NOMO-1 (cell line): ENCODE results near the gene NNMT.

ENCODE experiments used
- DNase-seq, 2 experiments: peaks; one replicate each; lab custom pipeline; 2025; ENCODE audit not compliant: unreplicated experiment in 2 of 2; lab: John Stamatoyannopoulos, UW

Gene NNMT

DNA sequence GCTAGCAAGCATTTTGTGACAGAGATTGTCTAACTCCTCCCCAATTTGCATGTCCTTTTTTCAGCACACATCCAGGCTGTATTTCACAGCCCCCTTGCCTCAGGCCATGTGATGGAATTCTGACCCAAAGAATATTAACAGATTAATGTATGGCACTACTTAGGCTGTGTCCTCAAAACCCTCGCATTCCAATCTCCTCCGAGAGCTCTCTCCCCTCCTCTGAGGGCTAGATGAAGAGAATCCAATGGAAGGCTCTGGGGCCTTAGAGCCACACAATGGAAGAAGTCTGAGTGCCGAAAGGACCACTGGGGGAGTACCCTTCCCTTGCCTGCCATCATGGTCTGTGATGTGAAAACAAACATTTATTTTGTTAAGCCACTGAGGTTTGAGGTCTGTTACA is 13.7 kb upstream of the NNMT start:
- DNase-seq: no peak

DNA sequence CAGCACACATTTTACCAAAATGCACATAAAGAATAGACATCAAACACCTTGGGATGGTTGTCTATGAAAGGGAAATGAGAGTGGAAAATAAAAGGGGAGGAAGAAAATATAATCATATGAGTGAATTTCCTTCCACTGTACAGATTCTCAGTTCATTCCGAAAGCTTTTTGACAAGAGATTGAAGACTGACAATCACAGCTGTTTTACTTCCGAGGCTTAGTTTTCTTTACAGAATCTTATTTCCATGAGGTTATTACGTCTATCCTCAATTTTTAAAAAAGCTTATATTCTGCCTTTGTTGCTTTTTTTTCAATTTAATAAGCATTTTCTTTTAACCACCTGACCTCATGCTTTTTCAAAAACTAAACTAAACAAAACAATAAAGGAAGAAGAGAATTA is 12.8 kb upstream of the NNMT start:
- no peak for DNase-seq

DNA sequence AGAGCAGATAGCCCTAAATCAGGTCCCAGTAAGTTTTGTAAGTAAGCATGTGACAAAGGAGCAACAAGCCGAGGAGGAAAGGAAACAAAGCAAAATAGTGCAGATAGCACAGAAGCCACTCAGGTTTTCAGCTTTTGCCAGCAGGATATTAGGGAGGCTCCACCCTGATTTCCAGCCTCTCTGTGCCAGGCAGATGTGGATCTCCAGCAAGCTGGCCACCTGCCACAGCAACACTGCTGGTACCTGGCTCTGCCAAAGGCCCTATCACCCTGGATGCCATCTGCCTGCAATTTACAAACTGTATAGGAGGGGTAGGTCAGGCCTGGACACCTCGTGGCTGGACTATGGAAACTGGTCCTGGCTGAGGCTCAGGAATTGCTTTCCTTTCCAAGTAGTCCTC is 12.2 kb upstream of the NNMT start:
- no peak for DNase-seq

DNA sequence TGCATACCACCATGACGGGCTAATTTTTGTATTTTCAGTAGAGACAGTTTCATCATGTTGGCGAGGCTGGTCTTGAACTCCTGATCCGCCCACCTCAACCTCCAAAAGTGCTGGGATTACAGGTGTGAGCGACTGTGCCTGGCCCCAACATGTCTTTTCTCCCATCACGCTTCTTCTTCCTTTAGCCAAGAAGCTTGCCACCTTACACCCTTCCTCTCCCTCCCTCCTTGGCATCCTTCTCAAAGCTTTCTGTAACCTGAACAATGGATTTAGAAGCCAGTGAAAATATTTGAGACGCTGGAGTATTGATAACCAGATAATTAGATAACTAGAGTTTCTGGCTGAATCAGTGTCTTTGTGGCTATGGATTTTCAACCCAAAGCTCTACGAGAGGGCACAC is 11.3 kb upstream of the NNMT start:
- no peak for DNase-seq

DNA sequence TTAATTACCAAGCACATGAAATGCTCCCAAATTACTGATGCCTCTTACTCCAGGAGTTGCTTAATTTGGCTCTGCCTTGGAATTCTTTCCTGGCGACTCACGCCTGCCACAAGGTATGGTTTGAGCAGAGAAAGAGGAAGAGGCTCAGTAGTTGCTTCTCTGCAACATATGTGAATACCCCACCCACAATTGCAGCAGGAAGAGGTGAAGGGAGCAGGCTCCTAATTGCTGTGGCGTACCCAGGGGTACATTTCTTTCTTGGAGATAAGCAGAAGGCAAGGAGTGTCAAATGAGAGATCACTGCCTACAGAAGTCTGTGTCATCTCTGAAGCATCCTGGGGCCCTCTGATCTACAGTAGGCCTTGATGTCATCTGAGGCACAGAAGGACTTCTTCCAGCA is 10.6 kb upstream of the NNMT start:
- DNase-seq: no peak

DNA sequence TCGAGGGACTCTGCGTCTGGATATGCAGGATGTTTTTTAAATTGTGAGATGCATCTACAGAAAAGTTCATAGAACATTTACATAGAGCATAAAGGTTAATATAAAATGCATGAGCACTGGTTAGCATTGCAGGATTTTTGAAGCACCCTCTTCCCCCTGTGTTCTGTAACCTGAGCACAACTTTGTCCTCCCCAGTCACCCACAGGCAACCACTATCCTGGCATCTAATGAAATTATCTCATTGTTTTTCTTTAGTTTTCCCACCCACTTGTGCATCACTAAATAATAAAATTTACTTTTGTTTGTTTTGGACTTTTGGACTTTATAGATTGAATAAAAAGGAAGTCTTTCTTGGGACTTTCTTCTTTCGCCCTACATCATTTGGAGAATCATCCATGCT is 10.0 kb upstream of the NNMT start:
- DNase-seq: no peak

DNA sequence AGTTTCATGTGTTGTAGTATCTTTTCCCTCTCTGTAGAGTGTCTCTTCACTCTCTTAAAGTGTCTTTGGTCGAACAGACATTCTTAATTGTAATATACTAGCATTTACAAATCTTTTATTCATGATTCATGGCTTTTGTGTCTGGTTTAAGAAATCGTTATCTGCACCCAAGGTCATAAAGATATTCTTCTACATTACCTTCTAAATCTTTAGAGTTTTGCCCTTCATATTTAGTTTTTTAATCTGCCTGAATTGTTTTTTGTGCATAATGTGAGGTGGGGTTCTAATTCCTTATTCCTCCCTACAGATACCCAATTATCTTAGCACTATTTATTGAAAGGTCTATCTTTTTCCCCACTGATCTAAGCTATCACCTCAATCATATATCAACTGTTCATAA is 9.0 kb upstream of the NNMT start:
- no peak for DNase-seq

DNA sequence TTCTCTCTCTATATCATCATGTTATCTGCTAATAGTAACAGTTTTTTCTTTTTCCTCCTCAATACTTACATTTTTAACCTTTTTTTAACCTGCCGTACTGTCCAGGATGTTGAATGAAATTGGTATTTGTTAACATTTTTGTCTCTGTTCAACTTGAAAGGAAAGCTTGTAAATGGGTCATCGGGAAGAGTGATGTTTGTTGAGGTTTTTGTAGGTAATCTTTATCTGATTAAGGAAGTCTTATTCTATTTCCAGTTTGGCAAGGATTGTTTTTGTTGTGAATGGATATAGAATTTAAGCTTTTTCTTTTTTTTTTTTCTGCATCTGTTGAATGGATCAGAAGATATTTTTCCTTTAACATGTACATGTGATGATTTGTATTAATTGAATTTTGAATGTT is 8.1 kb upstream of the NNMT start:
- no peak for DNase-seq

DNA sequence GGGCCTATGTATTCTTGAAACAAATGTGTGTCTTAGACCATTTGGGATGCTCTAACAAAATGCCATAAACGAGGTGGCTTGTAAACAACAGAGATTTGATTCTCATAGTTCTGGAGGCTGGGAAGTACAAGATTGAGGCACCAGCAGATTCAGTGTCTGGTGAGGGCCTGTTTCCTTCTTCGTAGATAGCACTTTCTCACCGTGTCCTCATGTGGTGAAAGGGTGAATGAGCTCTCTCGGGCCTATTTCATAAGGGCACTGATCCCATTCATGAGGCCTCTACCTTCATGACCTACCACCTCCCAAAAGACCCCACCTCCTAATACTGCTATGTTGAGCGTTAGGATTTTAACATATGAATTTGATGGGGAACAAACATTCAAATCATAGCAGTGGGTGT is 6.4 kb upstream of the NNMT start:
- DNase-seq: no peak

DNA sequence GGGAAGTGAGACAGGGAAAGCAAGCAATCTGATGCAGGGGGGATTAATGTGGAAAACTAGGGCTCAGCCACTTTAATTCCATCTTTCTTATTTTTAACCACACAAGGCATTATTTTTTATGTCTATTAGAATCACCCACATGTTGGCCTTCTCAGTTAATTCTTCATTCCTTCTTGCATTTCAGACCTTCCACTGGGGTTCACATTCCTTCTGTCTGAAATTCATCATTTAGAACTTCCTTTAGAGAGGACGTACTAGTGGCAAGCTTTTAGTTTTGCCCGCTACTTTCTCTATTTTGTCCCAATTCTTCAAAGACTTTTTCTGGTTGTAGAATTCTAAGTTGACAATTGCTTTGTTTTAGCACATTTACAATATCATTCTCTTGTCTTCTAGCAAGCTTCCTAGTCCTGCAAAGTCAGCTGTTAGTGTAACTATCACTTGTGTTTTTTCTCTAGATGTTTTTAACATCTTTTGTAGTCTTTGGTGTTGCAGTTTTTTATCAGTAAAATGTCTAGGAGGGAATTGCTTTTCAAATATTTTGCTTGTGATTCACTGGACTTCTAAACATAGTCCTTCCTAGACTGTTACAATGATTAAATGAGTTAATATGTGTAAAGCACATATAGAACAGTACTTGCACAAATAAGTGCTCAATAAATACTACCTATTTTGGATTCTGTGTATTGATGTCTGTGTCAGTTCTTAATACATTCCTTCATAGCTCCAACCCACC is 5.5 kb upstream of the NNMT start:
- DNase-seq: no peak

DNA sequence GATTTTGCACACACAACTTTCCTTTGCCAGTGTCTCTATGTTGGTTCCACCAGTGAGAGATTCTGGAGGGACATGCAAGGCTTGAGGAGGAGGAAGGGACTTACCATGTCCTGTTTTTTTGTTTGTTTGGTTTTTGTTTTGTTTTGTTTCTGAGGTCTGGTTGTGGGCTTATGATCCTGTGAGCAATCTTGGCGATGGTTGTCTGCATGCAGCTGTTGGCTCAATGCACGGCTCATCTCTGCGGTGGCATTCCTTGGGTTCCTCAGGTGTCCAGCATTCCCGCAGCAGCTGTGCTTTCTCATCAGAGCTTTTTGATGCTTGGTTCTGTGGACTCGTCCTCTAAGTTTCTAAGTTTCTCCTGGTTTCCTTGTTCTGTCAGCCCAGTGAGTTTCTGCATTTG is 4.8 kb upstream of the NNMT start:
- DNase-seq: no peak

DNA sequence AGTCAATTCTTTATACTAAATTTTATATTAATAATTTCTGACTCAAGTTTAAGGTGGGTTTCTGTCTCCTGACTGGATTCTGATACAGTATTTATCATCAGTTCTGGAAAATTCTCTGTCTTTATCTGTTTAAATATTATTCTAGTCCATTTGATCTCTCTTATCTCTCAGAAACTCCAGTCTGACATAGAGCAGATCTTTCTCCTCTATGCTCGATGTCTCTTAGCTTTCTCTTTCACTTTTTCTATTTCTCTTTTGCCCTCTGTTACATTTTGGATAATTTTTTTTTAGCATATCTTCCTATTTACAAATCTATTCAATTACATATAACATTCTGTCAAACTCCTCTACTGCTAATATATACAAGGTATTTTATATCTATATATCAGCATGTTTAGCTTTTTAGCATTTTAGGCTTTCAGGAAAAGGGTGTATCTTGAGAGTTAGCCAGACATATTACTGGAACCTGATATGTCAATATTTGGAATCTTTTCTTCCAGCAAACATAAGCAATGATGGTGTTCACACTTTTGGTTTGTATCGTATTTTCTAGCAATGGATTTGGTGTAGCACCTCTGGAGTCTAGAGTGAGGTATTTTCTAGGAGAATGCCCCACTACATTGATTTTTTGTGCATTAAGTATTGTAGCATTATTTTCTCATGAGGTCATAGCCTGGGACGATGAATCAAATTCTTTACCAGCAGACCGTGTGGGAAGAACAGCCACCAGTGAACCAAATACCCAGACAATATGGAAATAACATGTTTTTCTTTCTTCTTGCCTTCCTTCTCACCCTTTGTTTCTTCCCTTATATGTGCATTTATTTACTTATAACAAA is 4.1 kb upstream of the NNMT start:
- no peak for DNase-seq

DNA sequence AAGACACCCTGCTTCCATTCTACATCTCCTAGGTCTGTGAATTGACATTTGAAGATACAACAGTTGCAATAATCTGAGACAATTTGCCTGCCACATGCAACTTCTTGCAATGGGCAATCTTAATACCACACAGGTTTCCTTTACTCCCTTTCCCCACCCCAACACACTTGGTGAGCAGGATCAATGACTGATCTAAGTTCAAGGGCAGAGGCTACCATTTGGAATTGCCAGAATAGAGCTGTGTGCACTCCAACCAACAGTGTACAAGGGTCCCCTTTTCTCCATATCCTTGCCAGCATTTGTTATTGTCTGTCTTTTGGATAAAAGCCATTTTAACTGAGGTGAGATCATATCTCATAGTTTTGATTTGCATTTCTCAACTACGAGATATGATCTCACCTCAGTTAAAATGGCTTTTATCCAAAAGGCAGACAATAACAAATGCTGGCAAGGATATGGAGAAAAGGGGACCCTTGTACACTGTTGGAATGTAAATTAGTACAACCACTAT is 2.9 kb upstream of the NNMT start:
- no peak for DNase-seq

DNA sequence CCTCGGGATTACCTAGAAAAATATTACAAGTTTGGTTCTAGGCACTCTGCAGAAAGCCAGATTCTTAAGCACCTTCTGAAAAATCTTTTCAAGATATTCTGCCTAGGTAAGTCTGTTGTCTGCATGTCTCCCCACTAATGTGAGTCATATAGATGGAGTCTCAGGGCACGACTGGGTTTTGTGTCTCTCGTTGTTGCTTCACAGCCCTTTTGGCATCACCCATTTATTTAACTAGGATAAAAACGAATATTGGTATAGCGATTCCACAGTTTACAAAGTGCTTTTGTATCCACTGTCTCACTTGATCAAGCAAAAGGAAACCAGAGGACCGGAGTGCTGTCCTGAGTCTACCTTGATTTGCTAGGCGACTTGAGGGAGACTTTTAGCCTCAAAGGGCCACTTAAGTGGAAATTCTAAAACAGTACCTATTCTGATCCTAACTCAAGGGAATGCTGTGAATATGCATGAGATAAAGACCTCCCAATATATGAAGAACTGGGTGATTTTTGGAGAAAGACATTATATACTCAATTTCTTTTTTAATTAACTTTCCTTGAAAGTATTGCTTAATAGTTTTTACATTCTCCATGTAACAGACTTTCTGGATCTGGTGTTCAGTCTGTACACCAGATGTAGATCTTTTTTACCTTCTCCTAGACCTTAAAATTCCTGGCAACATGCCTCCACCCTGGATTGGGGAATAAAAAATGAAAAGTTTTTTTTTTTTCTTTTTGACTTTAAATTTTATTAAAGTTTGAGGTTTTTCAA is 590 bp downstream of the NNMT start:
- no peak for DNase-seq

DNA sequence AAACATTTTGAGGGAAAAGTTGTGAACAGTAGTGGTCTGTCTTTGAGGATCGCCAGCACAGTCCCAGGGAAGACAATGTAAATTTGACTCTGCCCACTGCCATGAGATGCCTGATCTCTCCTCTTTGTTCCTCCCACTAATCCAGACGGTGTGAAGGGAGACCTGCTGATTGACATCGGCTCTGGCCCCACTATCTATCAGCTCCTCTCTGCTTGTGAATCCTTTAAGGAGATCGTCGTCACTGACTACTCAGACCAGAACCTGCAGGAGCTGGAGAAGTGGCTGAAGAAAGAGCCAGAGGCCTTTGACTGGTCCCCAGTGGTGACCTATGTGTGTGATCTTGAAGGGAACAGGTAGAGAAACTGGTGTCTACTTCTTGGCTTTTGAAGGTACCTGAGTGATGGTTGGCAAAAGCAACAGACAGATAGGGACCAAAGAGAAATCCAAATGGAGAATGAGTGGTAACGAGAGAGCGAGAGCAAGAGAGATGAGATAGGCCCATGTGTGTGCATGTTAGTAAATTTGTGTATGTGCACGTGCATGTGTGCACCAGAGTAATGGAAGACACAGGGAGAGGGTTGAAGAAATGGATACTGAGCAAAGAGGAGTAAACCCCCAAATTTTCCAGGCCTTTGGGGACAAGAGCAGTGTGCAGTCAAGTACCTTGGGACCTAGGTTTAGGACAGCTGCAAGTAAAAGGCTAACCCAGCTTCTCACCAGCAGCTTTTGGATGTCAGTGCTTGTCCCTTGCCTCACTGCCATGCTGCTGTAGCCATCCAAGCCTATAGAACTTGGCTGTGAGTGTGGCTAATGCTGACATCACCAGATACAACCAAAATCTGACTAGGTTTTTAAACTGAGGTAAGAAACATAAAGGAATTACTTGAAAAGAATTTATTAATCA is 1.9 kb downstream of the NNMT start:
- no peak for DNase-seq

DNA sequence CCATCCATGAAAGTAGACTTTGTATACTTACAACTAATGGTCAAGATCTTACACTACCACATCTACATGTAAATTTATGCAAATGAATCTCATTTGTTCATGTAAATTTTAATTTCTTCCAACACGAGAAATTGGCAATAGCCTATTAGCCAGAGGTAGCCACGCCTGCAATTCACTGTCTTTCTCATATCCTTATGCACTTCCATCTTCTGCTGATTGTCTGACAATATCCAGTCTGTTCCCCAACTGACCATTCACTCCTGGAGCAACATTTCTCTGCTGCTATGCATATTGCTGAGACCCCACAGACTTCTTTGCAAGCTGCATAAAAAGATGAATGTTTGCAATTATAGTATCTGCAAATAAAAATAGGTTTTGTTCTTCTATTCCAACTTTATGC is 2.5 kb downstream of the NNMT start:
- no peak for DNase-seq

DNA sequence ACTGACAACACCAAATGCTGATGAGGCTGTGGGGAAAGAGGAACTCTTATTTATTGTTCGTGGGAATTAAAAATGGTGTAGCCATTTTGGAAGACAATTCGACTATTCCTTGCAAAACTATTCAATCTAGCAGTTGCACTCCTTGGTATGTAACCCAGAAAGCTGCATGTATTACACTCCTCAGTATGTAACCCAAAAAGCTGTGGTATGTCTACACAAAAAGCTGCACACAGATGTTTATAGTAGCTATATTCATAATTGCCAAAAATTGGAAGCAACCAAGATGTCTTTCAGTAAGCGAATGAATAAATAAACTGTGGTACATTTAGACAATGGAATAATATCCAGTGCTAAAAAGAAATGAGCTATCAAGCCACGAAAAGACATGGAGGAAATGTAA is 4.9 kb downstream of the NNMT start:
- DNase-seq: no peak

DNA sequence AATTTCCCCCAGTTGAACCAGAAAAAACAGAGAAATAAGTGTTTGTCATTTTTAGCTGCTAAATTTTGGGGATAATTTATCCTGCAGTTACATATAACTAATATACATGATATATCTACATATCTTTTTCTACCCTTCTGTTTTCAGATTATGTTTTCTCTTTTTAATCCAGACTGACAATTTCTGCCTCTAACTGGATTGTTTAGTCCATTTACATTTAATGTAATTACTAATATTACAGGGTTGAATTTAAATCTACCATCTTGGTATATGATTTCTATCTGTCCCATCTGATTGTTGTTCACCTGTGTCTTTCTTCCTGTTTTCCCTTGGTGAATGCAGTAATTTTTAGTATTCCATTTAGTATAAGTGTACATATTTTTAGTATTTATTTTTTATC is 5.7 kb downstream of the NNMT start:
- DNase-seq: no peak

DNA sequence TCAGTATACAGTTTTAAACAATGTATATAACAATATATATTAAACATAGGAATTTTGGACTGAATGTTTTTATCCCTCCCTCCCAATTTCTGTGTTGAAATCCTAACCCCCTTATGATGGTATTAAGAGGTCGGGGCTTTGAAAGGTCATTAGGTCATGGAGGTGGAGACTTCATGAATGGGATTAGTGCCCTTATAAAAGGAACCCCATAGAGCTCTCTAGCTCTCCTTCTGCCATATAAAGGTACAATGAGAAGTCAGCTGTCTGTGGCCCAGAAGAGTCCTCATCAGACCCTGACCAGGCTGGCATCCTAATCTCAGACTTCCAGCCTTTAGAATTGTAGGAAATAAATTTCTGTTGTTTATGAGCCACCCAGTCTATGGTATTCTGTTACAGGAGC is 6.5 kb downstream of the NNMT start:
- DNase-seq: no peak

DNA sequence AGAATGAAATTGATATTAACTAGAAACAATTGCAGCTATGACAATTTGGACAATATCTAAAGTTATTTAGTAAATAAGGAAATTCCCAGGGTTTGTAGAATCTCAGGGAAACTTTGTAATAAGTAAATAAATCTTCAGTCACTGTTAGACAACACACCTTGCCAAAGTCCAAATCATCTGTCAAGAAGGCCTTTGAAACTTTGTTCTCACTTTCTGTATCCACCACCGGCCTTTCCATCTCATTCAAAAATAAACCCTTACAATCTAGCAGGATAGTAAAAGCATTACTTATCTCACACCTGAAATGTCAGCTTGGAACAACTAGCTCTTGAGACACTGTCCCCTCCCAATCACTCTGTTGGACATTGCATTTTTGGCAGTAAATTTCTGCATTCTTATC is 7.9 kb downstream of the NNMT start:
- DNase-seq: no peak

DNA sequence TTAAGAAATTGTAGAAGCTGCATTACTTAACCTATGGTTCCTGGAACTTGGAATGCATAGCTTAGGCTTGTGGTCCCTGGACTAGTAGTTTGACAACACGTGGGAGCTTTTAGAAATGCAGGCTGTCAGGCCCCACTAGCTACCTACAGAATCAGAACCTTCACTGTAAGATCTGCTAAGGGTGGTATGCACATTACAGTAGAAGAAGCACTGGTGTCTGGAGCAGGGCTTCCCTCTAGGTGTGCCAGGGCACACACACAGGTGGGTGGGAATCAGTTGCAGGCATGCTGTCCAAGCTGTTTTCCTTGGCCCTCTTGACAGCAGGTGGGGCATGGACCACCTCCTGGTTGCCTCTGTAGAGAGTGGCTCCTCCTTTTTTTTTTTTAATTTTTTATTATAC is 8.8 kb downstream of the NNMT start:
- no peak for DNase-seq
